SIG-M5 treated with dmso at 0.1 percent for 504 hours (cell line): ENCODE measurements around the gene AKAP13.
A peak's percentile ranks its signal among the peaks of the same experiment; 100 is the strongest.

Source experiments
- DNase-seq: peaks from one replicate; lab custom pipeline; 2025; ENCODE audit not compliant: unreplicated experiment; lab: John Stamatoyannopoulos, UW

AKAP13 gene

DNA sequence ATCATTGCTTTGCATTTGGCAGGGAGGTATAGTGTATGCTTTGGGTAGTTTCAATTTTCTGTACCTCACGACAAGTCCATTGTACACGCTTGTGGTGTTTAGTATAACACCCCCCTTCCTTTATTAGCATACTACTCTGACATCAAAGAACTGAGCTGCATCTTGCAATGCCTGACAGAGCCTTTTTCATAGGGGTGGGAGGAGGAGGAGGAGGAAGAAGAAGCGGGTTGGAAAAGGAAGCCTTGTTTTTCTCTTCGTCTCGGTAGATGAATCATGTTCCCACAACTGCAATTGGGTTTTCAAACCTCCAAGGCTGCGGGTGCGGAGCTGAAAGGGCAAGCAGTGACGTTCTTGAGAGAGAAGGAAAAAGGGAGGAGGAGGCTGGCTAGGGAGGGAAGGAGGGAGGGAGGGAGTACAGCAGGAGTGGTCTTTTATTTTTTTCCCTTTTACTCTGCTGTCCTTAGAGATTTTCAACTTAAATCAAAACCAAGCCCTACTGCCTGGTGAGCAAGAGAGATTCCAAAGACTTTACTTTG is 238.6 kb downstream of the AKAP13 start:
- DNase-seq, result peak; percentile 67

DNA sequence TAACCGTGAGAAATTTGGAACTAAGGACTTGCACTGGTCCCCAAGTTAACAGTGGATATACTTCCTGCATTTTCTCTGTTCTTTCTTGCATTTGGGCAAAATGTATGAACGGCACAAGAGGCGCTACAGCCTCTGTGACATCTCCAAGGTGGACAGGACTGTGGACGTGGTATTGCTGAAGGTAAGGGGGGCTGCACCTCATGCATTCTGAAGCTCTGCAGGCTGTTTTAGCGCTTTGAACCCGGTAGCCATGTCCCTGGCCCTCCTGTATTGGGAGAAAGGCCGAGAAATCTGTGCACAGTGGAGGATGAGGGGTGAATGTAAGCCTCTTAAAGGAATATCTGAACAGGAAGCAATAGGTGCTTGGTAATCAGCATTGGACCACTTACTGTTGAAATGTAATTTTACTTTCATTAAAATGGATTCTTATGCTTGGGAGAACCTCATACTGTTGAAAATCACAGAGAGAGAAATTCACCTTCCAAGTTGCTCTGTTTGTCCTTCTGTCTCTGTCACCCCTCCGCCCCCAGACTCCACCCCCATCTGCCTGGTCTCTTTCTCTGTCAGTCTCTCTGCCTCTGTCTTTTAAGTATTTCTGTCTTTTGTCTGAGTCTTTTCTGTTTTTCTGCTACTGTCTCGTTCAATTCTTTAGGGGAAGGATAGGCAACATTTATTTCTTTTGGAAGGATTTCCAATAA is 239.7 kb downstream of the AKAP13 start:
- DNase-seq, result no peak

DNA sequence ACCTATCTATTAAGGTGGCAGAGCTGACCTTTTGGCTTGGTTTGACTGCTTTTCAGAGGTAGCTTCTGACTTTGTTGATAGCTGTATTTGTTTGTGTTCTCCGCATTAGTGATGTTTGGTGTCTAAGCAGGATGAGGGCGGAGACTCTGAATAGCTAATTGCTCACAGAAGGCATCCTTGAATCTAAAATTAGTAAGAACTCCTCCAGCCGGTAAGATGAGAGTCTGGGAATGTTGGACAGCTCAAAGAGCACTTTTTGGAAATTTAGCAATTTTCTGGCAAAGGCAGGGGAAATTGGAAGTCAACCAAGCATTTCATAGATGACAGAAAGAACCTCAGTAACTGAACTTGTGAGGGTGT is 240.3 kb downstream of the AKAP13 start:
- no peak for DNase-seq

DNA sequence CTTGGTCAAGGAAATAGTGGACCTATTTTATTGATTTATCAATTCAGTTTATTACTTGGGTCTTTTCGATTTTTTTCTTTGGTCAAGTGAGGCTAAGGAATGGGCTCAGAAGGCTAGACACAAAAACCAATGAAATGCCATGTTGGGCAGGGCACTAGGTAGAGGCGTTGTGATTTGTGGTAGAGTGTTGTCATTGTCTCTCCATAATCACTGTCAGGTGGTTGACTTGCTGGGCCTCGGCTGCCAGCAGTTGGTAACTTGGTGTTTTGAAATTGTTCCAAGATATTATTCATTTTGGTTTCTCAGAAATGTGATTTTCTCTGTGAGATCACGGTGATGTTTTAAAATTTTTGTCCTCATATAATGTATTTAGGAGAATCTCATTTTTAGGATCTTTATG is 240.7 kb downstream of the AKAP13 start:
- DNase-seq, result no peak

DNA sequence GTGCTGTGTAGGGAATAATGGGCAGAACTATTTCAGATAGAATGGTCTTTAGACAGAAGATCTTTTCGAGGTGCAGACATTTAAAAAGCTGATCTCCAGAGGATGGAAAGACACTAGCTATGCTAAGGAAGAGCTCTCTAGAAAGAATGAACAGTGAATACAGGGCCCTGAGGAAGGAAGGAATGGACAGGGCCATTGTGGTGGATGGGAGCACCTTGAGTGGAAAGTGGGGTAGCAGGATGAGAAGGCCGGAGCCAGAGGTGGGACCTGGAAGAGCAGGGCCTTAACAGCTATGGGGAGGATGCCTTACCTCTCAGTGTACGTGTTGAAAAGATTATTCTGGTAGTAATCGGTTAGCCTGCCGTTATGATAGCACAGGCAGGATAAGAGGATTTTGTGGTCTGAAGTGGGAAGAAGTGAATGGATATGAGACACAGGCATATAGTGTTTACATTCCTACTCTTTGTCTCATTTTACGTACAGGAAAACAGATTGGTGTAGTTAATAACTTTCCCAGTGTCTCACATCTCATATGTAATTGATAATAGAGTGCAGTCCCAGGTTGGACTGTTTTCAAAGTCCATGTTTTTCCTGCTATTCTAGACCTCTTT is 241.9 kb downstream of the AKAP13 start:
- DNase-seq, result no peak

DNA sequence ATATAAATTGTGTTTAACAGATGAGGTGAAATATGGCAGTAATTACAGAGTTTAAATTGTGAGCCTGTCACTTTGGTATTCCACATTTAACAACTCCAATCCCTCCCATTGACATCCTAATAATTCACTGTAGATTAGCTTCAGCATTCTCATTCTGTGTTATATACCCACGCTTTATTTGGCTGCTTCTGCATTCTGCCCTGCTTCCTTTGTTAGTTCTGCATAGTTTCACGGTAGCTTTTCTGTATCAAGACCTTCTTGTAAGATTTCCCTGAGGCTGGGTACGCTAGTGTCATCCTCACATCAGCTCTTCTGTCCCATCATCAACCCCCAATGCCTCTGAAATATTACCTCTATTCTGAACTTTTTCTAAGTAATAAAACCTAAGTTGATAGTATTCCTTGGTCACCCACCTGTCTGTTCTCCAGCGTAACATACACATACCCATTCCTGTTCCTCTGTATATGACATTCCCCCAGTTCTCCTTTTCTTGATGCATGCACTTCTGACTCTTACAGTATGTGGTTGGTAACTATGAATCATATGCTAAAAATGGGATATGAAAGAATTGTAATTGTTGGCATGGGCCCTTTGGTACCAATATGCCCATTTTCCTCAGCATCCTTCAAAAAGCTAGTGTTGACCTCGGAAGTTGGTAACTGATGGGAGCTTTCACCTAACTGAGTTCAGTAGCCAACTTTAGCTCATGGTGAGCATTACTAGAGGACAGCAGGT is 243.1 kb downstream of the AKAP13 start:
- DNase-seq, result peak; percentile 47

DNA sequence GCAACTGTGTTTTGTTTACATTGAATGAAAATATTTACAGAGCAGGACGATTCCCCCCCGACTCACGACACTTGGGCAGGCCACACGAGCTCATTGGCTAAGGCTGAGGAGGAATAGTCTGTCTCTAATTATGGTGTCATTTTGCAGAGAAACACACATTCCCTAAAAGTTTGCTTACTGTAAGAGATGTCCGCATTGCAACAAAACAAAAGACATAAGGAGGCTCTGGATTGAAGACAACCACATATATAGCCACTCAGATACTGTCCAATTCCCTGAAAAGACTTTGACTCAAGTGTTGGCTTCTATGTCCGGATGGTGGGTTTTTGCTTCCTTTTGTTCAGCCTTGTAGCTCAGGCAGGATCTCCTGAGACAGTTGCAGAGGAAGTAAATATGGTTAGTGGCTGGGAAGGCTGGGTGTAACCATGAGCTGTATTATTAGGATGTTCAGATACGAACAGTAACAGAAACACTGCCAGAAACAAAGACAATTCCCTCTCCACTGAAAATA is 243.9 kb downstream of the AKAP13 start:
- DNase-seq, result peak; percentile 17

DNA sequence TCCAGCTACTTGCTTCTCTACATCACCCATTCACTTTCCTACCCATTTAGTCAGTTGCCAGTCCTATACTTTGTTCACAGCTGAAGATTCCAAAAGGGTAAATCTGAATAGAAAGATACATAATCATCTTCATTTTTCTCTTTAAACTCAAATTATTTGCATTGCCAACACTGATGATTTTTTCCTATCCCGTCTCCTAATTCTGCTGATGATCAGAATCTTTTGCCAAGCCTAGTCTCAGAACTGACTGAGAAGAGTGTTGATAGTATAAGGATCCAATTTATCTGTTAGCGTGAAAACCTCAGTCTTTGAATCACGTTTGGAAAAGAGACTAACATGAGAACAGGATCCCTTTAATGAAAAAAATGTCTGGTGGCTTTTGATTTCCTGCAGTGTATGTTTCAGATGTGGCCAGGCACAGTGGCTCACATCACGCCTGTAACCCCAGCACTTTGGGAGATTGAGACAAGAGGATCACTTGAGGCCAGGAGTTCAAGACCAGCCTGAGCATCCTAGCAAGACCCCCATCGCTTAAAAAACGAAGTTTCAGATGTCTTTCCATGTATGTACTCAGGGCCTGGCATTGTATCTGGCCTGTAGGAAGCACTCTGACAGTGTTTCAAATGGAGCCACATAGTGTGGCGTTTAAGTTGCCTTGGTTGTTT is 244.9 kb downstream of the AKAP13 start:
- no peak for DNase-seq

DNA sequence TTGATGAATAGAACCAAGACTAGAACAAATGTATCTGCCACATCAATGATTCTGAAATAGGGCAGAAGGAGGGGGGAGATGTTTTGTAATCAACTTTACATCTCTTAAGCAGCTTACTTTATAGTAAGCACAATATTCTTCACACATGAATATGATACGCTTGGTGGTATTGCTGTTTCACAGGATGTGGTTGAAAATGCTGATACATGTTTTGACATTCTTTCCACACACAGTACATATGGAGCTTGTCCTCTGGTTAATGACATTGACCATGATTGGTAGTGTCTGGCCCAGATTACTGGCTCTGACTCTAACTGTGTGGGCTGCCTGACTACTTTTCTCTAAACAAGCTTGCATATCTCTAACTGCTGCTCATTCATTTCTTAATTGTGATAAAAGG is 245.5 kb downstream of the AKAP13 start:
- DNase-seq, result no peak

DNA sequence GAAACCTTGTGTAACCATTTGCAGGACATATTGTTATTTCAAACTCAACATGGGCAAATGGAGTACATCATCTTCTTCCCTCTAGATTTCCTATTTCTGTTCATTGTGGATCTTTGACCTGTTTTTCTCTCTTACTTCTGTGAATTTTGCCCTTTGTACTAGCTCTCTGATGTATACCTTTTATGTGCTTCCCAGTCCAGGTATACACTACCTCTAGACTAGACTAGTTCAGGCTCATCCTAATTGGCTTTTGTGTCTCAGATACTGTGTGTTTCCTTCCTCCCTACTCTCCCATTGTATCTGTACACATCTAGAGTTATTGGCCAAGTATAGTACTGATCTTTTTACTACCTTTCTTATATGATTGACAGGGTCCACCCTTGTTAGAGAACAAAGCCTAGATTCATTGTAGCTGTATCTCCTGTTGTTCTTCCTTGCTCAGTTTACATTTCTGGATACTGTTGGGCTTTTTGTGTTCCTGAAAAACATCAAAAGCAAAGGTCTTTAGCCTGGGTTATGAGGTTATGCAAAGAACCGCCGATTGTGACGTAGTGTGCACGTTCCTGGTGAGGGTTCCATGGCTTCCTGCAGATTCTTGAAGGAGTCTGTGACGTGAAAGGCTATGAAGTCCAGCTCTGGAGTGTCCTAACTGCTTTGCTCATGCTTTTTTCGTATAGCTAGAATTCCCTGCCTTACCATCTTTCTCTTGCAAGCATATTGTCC is 247.0 kb downstream of the AKAP13 start:
- no peak for DNase-seq

DNA sequence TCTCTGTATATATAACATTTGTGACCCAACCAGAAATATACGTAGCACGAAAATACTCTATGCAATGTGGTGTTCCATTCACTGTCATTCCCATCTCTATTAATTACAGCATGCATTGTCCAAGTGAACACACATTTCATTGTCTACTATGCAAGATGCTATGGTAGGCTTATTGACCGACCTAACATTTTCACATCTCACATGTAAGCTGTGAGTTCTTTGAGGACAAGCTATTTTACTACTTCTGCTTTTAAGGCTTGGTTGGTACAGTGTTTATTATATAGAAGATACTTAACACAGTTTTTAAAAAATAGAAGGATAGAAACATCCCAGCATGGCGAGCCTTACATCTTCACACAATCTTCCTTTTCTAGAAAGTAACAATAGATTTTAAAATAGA is 249.9 kb downstream of the AKAP13 start:
- no peak for DNase-seq

DNA sequence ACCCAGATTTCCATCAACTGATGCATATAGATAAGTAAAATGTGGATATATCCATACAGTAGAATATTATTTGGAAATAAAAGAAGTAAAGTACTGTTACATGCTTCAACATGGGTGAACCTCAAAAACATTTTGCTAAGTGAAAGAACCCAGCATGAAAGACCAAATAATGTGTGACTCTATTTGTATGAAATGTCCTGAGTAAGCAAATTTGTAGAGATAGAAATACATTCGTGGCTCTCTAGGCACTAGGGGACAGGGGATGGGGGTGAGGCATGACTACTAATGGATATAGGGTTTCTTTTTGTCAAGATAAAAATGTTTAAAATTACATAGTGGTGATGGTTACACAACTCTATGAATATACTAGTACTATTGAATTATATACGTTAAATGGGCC is 250.6 kb downstream of the AKAP13 start:
- no peak for DNase-seq

DNA sequence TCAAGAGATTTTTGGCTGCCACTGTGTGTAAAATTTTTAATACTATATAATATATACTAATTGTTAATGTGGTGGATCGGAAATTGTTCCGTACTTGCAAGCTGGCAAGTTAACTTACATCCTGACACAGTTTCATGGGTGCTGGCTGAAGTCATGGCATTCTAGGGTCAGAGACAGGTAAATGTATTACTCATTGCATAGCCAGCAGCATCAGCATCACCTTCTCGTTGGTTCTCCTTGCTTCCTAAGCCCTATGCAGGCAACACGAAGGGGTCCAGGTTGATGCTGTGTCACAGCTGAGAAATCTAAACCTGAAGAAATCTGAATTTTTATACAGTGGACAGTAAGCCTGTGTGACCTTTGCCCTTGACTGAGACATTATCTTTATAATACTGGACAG is 251.6 kb downstream of the AKAP13 start:
- DNase-seq, result no peak

DNA sequence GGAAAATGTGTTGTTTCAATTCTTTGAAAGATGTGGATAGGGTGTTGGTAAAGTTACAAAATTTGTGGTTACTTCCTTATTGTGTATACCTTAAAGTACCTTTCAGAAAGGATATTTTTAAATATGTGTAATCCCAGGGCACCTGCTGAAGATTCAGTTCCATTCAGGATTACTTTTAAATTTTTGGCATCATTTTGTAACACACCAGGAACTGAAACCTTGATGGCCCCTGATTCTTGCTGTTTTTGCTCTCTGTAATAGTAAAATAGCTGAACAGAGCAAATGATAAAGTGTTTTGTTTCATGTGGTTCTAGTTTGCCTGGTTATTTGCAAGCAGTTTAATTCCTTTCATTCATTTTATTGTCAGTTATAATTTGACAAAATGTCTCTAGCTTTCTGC is 253.5 kb downstream of the AKAP13 start:
- DNase-seq, result no peak

DNA sequence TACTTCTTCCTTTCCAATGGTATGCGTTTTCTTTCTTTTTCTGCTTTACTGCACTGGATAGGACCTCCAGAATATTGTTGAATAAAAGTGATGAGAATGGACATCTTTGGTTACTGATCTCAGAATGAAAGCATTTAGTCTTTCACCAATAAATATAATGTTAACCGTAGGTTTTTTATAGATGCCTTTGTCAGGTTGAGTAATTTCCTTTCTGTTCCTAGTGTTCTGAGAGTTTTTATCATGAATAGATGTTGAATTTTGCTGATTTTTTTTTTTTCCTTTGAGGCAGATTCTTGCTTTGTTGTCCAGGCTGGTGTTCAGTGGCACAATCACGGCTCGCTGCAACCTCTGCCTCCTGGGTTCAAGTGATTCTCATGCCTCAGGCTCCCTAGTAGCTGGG is 255.9 kb downstream of the AKAP13 start:
- DNase-seq, result no peak

DNA sequence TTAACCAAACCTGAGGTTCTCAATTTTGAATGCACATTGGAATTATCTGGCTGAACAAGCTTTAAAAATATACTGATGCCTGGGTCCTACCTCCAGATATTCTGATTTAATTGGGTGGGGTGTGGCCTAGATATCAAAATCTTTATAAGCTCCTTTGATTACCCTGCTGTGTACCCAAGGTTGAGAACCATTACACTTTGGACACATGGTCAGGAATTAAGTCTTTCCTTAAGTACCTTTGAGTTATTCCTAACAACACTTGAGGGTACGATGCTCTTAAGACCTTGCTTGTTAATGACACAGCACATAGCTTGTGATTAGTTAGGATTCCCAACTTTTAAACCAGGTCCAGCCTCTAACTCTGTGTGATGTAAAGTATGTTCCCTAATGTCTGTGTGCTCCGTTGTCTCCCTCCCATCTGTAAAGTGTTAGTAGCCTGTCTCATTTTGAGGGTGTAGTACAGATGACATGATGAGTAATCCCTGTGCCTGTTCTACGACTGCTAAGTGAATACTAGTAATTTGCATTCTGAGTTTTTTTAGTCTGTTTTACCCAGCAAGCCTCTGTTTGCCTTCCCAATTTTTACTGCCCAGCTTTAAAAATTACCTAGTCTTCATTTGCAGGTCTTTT is 259.5 kb downstream of the AKAP13 start:
- no peak for DNase-seq

DNA sequence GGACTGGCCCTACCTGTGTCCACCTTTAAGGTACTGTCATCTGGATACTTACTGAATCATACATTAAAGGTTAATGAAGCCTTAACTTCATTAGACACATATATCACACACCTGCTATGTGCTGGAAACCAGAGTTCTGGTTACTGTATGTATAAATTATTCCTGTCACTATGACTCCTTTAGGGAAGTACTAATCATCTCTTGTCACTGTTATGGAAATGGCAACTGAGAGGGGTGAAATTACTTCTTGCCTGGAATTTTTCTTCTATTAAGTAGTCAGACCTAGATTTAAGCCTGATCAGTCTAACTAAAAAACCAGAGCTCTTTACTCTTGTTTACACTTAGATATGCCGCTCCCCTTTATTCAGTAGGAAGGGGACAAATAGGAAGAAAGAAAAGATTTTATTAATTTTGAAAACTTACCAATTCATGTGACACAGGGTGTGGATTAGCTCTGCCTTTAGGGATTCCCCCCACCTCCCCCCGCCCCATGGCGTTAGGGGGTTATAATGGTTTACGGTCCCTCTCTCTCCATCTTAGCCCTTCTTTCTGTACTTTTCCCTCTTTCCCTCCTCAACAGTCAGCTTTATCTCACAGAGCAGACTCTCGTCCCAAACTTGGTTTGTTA is 261.8 kb downstream of the AKAP13 start:
- no peak for DNase-seq

DNA sequence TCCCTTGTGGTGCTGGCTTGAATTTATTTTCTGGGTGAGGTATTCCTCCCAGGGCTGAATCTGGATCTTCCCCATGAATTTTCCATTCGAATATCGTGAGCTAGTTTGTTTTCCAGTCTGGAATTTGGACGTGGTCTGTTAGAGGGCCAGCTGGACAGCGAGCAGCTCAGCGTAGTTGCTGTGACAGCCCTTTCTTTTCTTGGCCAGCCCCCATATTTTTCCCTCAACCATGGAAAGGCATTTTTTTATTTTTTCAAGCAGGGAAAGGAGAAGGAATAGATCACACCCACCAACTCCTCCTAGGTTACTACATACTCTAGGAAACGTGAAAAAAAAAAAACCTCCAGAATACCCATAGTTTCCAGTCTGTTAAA is 262.3 kb downstream of the AKAP13 start:
- DNase-seq, result no peak

DNA sequence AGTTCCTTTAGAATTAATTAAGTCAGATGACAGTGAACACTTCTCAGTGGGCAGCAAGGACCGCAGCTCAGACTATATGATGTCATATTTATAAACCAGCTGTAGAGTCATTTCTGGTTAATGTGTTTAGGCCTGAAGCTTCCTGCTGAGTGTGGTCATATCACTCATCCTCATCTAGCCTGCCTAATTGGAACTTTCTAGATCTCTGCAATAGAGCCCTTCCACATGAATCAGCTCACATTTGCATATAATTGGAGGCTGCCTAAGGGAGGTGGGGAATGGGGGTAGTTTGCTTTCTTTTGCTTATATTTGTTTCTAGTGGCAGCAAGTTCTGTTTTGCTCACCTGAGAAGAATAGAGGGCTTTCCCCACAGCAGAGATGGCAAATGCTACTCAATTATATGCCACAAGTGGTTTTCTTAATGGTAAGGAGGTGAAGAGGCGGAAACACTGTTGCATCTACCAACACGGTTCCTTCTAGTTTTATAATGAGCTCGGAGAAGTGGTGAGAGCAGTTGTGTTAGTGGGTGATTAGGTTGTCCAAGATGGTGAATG is 266.2 kb downstream of the AKAP13 start:
- DNase-seq, result no peak

DNA sequence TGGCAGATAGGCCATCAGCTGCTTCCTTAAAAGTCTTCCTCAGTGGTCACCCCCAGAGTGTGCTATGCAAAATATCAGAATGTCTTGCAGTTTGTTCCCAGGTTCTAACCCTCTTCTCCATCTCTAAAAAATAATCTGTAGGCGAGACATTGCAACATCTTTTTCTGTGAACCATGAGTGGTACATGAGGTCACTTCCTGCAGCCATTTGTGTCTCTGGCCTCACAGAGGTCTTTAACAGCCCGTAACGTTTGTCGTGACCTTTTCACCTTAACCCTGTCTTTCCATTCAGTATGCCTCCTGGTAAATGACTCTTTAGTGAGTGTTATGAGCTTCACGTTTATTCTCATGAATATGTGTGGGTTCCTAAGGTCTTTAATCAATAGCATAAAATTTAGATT is 269.0 kb downstream of the AKAP13 start:
- DNase-seq, result peak; percentile 75
